OCI-LY3 (cell line): Measurements from ENCODE around the gene JUP.

Source experiments
- H2AFZ ChIP-seq: fragments of 200-600, 300-600 bp; shearing (Covaris generic); 2 replicates; pipeline ENCODE4 v1.6.0; 2014; ENCODE audit warnings: antibody characterized with exemption, low read depth, low read length
- H3K27ac ChIP-seq: fragments of 200-600, 300-600 bp; sonication (generic); 2 replicates; pipeline ENCODE4 v1.5.1; 2014; ENCODE audit warnings: mild to moderate bottlenecking, low read length, moderate library complexity, mixed read lengths
- H3K27me3 ChIP-seq: fragments of 200-600, 300-600 bp; sonication (generic); 2 replicates; pipeline ENCODE4 v1.6.1; 2014; ENCODE audit warnings: low read depth, low read length, mixed read lengths
- H3K36me3 ChIP-seq: fragments of 200-600, 300-600 bp; sonication (generic); replicated peaks from 2 replicates; pipeline ENCODE3; 2014; ENCODE audit warnings: low read depth, low read length, mixed read lengths
- H3K4me1 ChIP-seq: fragments of 300-600, 200-600 bp; sonication (generic); 2 replicates; pipeline ENCODE4 v1.6.1; 2014; ENCODE audit warnings: low read length, mixed read lengths
- H3K4me2 ChIP-seq: fragments of 200-600, 300-600 bp; sonication (generic); 2 replicates; pipeline ENCODE4 v1.6.1; 2014; ENCODE audit warnings: low read length, mixed read lengths
- H3K4me3 ChIP-seq: fragments of 300-600, 200-600 bp; sonication (generic); 2 replicates; pipeline ENCODE4 v1.5.1; 2014; ENCODE audit warnings: antibody characterized with exemption, mild to moderate bottlenecking, low read length, moderate library complexity
- H3K79me2 ChIP-seq: fragments of 300-600, 200-600 bp; shearing (Covaris generic); 2 replicates; pipeline ENCODE4 v1.6.1; 2014; ENCODE audit warnings: mild to moderate bottlenecking, low read length, mixed read lengths
- H3K9ac ChIP-seq: fragments of 300-600, 200-600 bp; shearing (Covaris generic); 2 replicates; pipeline ENCODE4 v1.6.0; 2014; ENCODE audit warnings: mild to moderate bottlenecking, low read length, moderate library complexity
- H3K9me3 ChIP-seq: fragments of 200-600, 300-600 bp; shearing (Covaris generic); 2 replicates; pipeline ENCODE4 v1.6.1; 2014; ENCODE audit warnings: low read length, mixed read lengths; ENCODE audit not compliant: insufficient read depth
- H4K20me1 ChIP-seq: fragments of 200-600, 300-600 bp; sonication (generic); 2 replicates; pipeline ENCODE4 v1.6.1; 2016; ENCODE audit warnings: low read length, mixed read lengths; ENCODE audit not compliant: insufficient read depth
- EZH2phosphoT487 ChIP-seq: fragments of 200-600 bp; shearing (Covaris generic); IDR thresholded peaks from 2 replicates; pipeline ENCODE4 v1.6.1; 2018; ENCODE audit warnings: antibody characterized with exemption, mixed run types, low read depth
- TF ChIP-seq, protein P1 (sequence below): fragments of 200-600, 300-600 bp; sonication (generic); IDR thresholded peaks from 2 replicates; pipeline ENCODE4 v1.5.1; 2014; ENCODE audit warnings: antibody characterized with exemption, low read length, low read depth

The JUP gene

DNA sequence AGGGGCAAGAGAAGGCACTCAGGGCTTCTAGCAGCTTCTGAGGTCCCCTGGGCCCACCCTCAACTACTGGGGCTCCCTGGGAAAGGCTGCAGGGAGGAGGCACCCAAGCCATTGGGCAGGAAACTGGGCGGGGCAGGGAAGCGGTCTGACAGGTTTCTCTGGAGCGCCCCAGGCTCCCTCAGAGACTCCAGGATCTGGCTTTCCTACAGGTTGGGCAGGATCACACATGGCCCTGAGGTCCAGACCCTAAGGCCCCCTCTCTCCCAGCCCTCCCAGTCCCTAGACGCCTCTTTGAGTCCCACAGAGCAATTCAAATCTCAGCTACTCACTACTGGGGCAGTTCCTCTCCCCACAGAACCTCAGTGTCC, 14.3 kb downstream of the JUP start:
- Histone ChIP-seq H3K4me2 (no peak overlapping the region), H2AFZ (no peak overlapping the region), H3K9ac (no peak overlapping the region), H3K27me3 (peaks cover 6% of the 10 kb centered on the region; the same call in 1 of the 2 replicates), H3K9me3 (no peaks in the 10 kb centered on the region), H3K4me1 (no peaks in the 10 kb centered on the region), H3K27ac (no peak overlapping the region), H3K79me2 (no peaks in the 10 kb centered on the region), H4K20me1 (no peaks in the 10 kb centered on the region), H3K4me3 (no peak overlapping the region), H3K36me3 (no peaks in the 10 kb centered on the region)
- TF ChIP-seq EZH2phosphoT487: no peak
- TF ChIP-seq, protein P1, sequence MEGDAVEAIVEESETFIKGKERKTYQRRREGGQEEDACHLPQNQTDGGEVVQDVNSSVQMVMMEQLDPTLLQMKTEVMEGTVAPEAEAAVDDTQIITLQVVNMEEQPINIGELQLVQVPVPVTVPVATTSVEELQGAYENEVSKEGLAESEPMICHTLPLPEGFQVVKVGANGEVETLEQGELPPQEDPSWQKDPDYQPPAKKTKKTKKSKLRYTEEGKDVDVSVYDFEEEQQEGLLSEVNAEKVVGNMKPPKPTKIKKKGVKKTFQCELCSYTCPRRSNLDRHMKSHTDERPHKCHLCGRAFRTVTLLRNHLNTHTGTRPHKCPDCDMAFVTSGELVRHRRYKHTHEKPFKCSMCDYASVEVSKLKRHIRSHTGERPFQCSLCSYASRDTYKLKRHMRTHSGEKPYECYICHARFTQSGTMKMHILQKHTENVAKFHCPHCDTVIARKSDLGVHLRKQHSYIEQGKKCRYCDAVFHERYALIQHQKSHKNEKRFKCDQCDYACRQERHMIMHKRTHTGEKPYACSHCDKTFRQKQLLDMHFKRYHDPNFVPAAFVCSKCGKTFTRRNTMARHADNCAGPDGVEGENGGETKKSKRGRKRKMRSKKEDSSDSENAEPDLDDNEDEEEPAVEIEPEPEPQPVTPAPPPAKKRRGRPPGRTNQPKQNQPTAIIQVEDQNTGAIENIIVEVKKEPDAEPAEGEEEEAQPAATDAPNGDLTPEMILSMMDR: no peak

DNA sequence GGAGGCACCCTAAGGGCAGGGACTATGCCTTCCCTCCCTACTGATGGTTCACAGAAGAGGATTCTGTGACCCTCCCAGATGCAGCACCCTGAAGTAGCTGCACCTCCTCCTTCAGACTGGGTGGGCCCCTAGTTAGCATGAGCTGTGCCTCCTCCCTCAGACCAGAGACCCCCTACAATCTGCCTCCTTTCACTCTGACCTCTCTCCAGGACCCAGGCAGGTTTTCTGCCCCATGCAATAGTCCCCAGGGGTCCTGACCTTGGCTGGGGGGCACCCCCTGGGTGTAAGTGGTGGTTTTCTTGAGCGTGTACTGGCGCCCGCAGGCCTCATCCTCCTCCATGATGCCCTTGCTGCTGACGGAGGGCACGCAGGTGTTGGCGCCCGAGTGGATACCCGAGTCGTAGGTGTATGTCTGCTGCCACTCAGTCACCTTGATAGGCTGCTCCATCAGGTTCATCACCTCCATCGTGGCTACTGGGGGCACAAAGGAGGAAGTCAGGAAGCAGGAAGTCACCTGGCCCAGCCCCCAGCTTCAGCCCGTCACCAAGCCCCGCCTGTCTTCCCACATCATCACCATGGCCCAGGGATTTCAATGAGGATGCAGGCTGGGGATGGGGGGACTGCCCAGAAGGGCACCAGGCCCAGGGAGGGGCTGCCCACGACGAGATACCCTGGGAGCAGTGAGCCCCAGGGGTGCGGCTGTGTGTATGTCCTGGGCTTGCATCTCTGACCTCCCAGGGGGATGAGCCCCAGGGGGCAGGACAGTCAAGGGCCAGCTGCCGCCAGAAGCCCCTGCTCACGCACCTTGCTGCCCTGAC, 14.9 kb downstream of the JUP start:
- Histone ChIP-seq H3K36me3 (no peaks in the 10 kb centered on the region), H3K4me2 (no peak overlapping the region), H3K4me1 (no peaks in the 10 kb centered on the region), H3K4me3 (no peak overlapping the region), H3K27me3 (peaks cover 6% of the 10 kb centered on the region; the same call in 1 of the 2 replicates), H2AFZ (no peak overlapping the region), H3K9ac (no peak overlapping the region), H4K20me1 (no peaks in the 10 kb centered on the region), H3K79me2 (no peaks in the 10 kb centered on the region), H3K27ac (no peak overlapping the region), H3K9me3 (no peaks in the 10 kb centered on the region)
- TF ChIP-seq, protein P1: no peak
- no peak for TF ChIP-seq EZH2phosphoT487

DNA sequence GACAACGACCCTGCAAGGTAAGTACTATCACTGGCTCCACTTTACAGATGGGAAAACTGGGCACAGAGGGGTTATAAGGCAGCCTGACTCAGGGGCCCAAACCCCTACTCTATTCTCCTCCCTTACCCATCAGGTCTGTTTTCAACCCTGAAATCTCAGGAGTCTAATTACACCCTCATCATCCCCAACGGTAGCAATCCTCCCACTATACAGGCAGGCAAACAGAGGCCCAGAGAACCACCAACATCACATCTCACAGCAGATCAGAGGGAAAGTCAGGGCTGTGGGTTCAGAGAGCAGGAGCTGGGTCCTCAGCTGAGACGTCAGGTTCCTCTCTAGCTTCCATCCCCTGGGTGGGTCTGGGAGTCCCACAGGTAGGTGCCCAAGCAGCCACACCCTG, 16.5 kb downstream of the JUP start:
- Histone ChIP-seq H3K36me3 (no peaks in the 10 kb centered on the region), H4K20me1 (no peaks in the 10 kb centered on the region), H3K27me3 (no peaks in the 10 kb centered on the region), H3K9ac (no peak overlapping the region), H3K4me3 (no peak overlapping the region), H3K4me1 (no peaks in the 10 kb centered on the region), H3K4me2 (no peak overlapping the region), H3K9me3 (no peaks in the 10 kb centered on the region), H3K79me2 (no peaks in the 10 kb centered on the region), H3K27ac (no peak overlapping the region), H2AFZ (no peak overlapping the region)
- no peak for TF ChIP-seq EZH2phosphoT487
- TF ChIP-seq, protein P1: no peak

- H3K27ac ChIP-seq: no peak overlapping the region
- H3K4me2 ChIP-seq: no peak overlapping the region
- no peak overlapping the region for H2AFZ ChIP-seq
- no peak overlapping the region for H3K9ac ChIP-seq
- H3K27me3 ChIP-seq: no peaks in the 10 kb centered on the region
- no peaks in the 10 kb centered on the region for H3K36me3 ChIP-seq
- H4K20me1 ChIP-seq: no peaks in the 10 kb centered on the region
- H3K4me1 ChIP-seq: no peaks in the 10 kb centered on the region
- TF ChIP-seq, protein P1: no peak
- TF ChIP-seq EZH2phosphoT487: no peak
- no peaks in the 10 kb centered on the region for H3K9me3 ChIP-seq
- no peaks in the 10 kb centered on the region for H3K79me2 ChIP-seq
- H3K4me3 ChIP-seq: no peak overlapping the region
Measured at GRCh38 chr17:41769346-41769862, 17.1 kb downstream of the JUP start.
